Esophagus squamous epithelium (tissue), 5 donors: ENCODE results near the gene CCDC183. TPM values are rescaled to one million over a fixed set of nuclear protein-coding genes. Genes with fewer than 3 reads are reported as not detected.

Experiments used
- DNase-seq: peaks from one replicate; lab custom pipeline; 2025; lab: John Stamatoyannopoulos, UW
- H3K27ac ChIP-seq, 4 donors: fragments of 200-600 bp; sonication (generic); one replicate each; pipeline ENCODE4 v1.5.1; 2016 to 2019; ENCODE audit warnings: mild to moderate bottlenecking in 1 of 4
- H3K27me3 ChIP-seq, 4 donors: fragments of 200-600 bp; sonication (generic); 1 replicate in 3 of 4; 2 replicates in 1 of 4; pipeline versions ENCODE4 v1.5.1 to v1.6.0; 2017 to 2021; ENCODE audit warnings: antibody characterized with exemption in 1 of 4
- H3K36me3 ChIP-seq, 3 donors: fragments of 200-600 bp; sonication (generic); one replicate each; pipeline ENCODE4 v1.5.1; 2016 to 2019
- H3K4me1 ChIP-seq, 3 donors: fragments of 200-600 bp; sonication (generic); one replicate each; pipeline ENCODE4 v1.5.1; 2017 to 2019
- H3K4me3 ChIP-seq, 4 donors: fragments of 200-600 bp; sonication (generic); 1 replicate in 3 of 4; 2 replicates in 1 of 4; pipeline ENCODE4 v1.5.1; 2016 to 2019; ENCODE audit warnings: mild to moderate bottlenecking in 2 of 4, moderate library complexity in 1 of 4
- H3K9me3 ChIP-seq, 3 donors: fragments of 200-600 bp; sonication (generic); one replicate each; pipeline ENCODE4 v1.5.1; 2016 to 2019
- POLR2A ChIP-seq, 4 donors: fragments of 450-650 bp; IDR thresholded peaks; one replicate each; pipeline ENCODE4 v1.6.1; 2017; ENCODE audit warnings: antibody characterized with exemption in 4 of 4, mild to moderate bottlenecking in 4 of 4, moderate library complexity in 3 of 4
- WGBS, 2 donors: methylation state at CpG; one replicate each; pipeline ENCODE4 v1.1.5; 2018; 5-methylcytosine and 5-hydroxymethylcytosine counted together
- intact Hi-C: fragments of 100-400 bp; cut with DNase I; formaldehyde crosslinking; loops from one replicate; pipeline ENCODE4 v1.15.0; 2022
- total RNA-seq, 4 donors: library from RNA; depleted of rRNA; stranded (reverse); fragments of >200 nt; gene quantifications; one replicate each; pipeline ENCODE4 v1.1.0, GENCODE V29; 2016
- TF ChIP-seq, protein P1 (sequence below), 6 experiments: fragments of 450-650 bp in 4 of 6; fragments of 200-600 bp in 2 of 6; sonication (generic) in 2 of 6; IDR thresholded peaks; one replicate each; pipeline ENCODE4 v1.5.1; 2016 to 2019; ENCODE audit warnings: antibody characterized with exemption in 6 of 6, mild to moderate bottlenecking in 4 of 6, moderate library complexity in 4 of 6
- donor health status: DM: yes; HTN: yes; CAD: no.

The CCDC183 gene
- total RNA-seq, 4 donors from 2014 or later = 2.1 TPM; not detected in 3

DNA sequence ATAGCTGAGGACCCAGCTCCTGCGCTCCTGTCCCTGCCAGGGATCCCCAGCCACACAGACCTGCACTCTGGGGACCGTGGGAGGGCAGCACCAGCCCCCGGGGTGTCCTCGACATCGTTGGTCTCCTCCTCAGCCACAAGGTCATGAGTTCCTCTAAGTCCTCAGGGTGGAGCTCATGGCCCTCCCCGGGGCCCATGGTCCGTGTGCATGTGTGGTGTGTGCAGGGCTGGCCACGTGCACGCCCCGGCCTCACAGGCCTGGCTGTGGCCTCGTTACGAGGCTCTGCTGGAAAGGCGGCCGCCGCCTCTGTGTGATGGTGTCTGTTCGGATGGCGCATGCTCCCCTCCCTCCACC, 30.0 kb downstream of the CCDC183 start:
- no peaks in the 10 kb centered on the region for H3K9me3 ChIP-seq
- TF ChIP-seq, protein P1, sequence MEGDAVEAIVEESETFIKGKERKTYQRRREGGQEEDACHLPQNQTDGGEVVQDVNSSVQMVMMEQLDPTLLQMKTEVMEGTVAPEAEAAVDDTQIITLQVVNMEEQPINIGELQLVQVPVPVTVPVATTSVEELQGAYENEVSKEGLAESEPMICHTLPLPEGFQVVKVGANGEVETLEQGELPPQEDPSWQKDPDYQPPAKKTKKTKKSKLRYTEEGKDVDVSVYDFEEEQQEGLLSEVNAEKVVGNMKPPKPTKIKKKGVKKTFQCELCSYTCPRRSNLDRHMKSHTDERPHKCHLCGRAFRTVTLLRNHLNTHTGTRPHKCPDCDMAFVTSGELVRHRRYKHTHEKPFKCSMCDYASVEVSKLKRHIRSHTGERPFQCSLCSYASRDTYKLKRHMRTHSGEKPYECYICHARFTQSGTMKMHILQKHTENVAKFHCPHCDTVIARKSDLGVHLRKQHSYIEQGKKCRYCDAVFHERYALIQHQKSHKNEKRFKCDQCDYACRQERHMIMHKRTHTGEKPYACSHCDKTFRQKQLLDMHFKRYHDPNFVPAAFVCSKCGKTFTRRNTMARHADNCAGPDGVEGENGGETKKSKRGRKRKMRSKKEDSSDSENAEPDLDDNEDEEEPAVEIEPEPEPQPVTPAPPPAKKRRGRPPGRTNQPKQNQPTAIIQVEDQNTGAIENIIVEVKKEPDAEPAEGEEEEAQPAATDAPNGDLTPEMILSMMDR (IDR thresholded peaks at IDR 0.05) = no peak
- no peak for TF ChIP-seq POLR2A (IDR thresholded peaks at IDR 0.05)
- peaks cover 26 to 81% (median 48%) of the 10 kb centered on the region in 3 donors for H3K36me3 ChIP-seq
- no peaks in the 10 kb centered on the region for H3K27me3 ChIP-seq
- no peak overlapping the region for H3K27ac ChIP-seq
- no CpG with 5 or more reads among the region's 17 CpGs for WGBS, 2 donors
- peaks cover 0 to 11% (median 3%) of the 10 kb centered on the region in 3 donors for H3K4me1 ChIP-seq
- H3K4me3 ChIP-seq = no peak overlapping the region
- no peak for DNase-seq
- intact Hi-C loops = no loop called here

- peaks cover 26 to 89% (median 53%) of the 10 kb centered on the region in 3 donors for H3K36me3 ChIP-seq
Observed at GRCh38 chr9:136826703-136827582, 30.8 kb downstream of the CCDC183 start.

DNA sequence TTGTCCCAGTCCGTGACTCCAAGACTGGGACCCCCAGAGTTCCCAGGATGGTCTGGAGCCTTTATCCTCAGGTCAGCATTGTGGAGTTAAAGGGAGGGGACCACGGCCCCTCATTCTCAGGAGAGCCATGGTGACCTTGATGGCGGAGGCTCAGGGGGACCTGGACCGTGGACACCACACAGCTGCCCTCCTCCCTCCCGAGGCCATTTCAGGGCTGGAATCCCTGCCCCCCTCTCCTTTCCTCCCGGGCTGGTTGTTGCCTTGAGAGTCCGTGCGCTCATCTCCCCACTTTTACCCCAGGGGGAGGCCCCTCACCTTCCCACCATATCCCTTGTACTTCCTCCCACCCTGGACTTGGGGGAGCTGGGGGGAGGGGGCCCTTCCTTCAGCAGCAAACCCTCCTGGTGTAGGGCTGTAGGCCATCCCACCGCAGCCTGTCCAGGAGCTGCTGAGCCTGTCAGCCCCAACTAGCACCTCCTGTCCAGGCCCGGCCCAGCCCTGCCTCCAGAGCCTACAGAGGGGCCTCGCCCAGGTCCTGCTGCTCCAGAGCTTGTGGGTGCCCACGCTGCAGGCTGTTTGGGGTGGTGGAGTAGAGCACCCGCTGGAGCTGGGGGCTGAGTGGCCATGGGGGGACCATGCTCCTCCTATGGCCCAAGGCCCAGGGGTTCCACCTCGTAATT, 31.8 kb downstream of the CCDC183 start:
- H3K4me1 ChIP-seq = no peaks in the 10 kb centered on the region
- H3K9me3 ChIP-seq = no peaks in the 10 kb centered on the region
- 85 to 97% methylated on average over 6 to 7 of the region's 14 CpGs for WGBS, 2 donors
- no peaks in the 10 kb centered on the region for H3K27me3 ChIP-seq
- no peak for TF ChIP-seq POLR2A (IDR thresholded peaks at IDR 0.05)
- TF ChIP-seq, protein P1 (IDR thresholded peaks at IDR 0.05) = no peak
- intact Hi-C loops = no loop called here
- H3K27ac ChIP-seq = no peak overlapping the region
- no peak for DNase-seq
- H3K36me3 ChIP-seq = peaks cover 26 to 99% (median 62%) of the 10 kb centered on the region in 3 donors
- no peak overlapping the region for H3K4me3 ChIP-seq

More at GRCh38 chr9:136826703-136827582, 30.8 kb downstream of the CCDC183 start:
- H3K4me1 ChIP-seq = peaks cover 0 to 3% (median 0%) of the 10 kb centered on the region in 3 donors
- 77 to 90% methylated on average over 4 to 5 of the region's 24 CpGs for WGBS, 2 donors
- intact Hi-C loops = no loop called here
- H3K9me3 ChIP-seq = no peaks in the 10 kb centered on the region
- no peak for TF ChIP-seq POLR2A (IDR thresholded peaks at IDR 0.05)
- TF ChIP-seq, protein P1 (IDR thresholded peaks at IDR 0.05) = no peak
- no peaks in the 10 kb centered on the region for H3K27me3 ChIP-seq
- no peak overlapping the region for H3K4me3 ChIP-seq
- DNase-seq = no peak
- no peak overlapping the region for H3K27ac ChIP-seq

DNA sequence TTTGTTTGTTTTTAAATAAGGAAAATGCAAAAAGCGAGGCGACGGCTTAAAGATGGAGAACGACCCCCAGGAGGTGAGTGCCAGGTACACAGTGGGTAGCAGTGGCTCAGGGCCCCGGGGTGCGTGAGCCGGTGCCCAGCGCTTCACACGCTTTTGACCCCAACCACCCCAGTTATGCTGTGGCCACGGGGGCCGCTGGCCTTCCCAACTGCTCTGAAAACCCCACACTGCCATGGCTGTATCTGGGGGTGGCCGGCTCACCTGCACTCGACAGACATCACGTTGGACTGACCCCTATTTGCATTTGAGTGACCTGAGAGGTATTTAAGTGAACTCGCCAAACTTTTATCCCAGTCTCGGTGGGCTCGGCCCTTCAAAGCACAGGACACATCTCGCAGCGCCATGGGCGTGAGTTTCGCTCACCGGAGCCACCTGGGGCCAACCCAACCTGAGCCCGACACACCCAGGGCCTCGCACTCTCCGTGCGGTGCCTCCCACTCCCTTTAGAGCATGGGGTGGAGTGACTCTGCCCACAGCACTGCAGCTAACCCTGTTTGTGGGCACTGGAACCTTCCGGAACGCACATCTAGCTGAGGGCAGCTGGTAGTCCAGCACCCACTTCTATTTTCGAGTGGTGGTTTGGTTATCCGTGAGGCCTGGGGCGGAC, 32.5 kb downstream of the CCDC183 start:
- Histone ChIP-seq H3K4me1 (no peaks in the 10 kb centered on the region), H3K9me3 (no peaks in the 10 kb centered on the region), H3K36me3 (peaks cover 26 to 100% (median 62%) of the 10 kb centered on the region in 3 donors), H3K4me3 (no peak overlapping the region), H3K27ac (no peak overlapping the region), H3K27me3 (no peaks in the 10 kb centered on the region)
- DNase-seq = no peak
- TF ChIP-seq POLR2A (IDR thresholded peaks at IDR 0.05) = no peak
- TF ChIP-seq, protein P1 (IDR thresholded peaks at IDR 0.05) = no peak
- intact Hi-C loops = no loop called here
- 93% methylated on average over 7 to 17 of the region's 31 CpGs for WGBS, 2 donors
